Fibroblast of skin of abdomen (primary cell): ENCODE measurements around the gene GABARAP.

ENCODE experiments used
- DNase-seq: peaks from one replicate; pipeline ENCODE4 v3.0.0-alpha.2; 2013

GABARAP gene

GRCh38 chr17:7205561-7205960, 36.7 kb downstream of the GABARAP start:
- DNase-seq: no peak

GRCh38 chr17:7204828-7205461, 37.3 kb downstream of the GABARAP start:
- peak; percentile 87 for DNase-seq

- no peak for DNase-seq
These were observed 37.9 kb downstream of the GABARAP start for GRCh38 chr17:7204336-7204735.

- DNase-seq: no peak
These were observed 38.9 kb downstream of the GABARAP start for GRCh38 chr17:7203391-7203790.

- no peak for DNase-seq
These were observed 45.4 kb downstream of the GABARAP start for GRCh38 chr17:7196651-7197401.

- no peak for DNase-seq
These were observed 46.3 kb downstream of the GABARAP start for GRCh38 chr17:7195971-7196370.

- no peak for DNase-seq
These were observed 49.8 kb downstream of the GABARAP start for GRCh38 chr17:7192271-7192937.

- no peak for DNase-seq
These were observed 50.5 kb downstream of the GABARAP start for GRCh38 chr17:7191571-7192270.

GRCh38 chr17:7191069-7191468, 51.2 kb downstream of the GABARAP start:
- no peak for DNase-seq

- DNase-seq: no peak
These were observed 51.9 kb downstream of the GABARAP start for GRCh38 chr17:7190276-7190917.
